Progenitor cell of endocrine pancreas (in vitro differentiated cells): ENCODE measurements around the gene GLYAT. TPM values are rescaled to one million over a fixed set of nuclear protein-coding genes. Genes with fewer than 3 reads are reported as not detected.
A peak's percentile ranks its signal among the peaks of the same experiment; 100 is the strongest.

Source experiments
- DNase-seq: peaks from one replicate; pipeline ENCODE4 v3.0.0; 2021; ENCODE audit warnings: low spot score; ENCODE audit not compliant: unreplicated experiment
- H3K27ac Mint-ChIP-seq: 2 replicates; pipeline ENCODE4 v1.8.0; 2021; ENCODE audit warnings: mild to moderate bottlenecking, moderate library complexity, mixed read lengths
- H3K27me3 Mint-ChIP-seq: 2 replicates; pipeline ENCODE4 v1.8.0; 2021; ENCODE audit warnings: mixed read lengths
- H3K36me3 Mint-ChIP-seq: 2 replicates; pipeline ENCODE4 v1.8.0; 2022; ENCODE audit warnings: mixed read lengths; ENCODE audit not compliant: insufficient read depth
- H3K4me1 Mint-ChIP-seq: 2 replicates; pipeline ENCODE4 v1.8.0; 2021; ENCODE audit warnings: low read depth, mixed read lengths
- H3K4me3 Mint-ChIP-seq: 2 replicates; pipeline ENCODE4 v1.8.0; 2021; ENCODE audit warnings: low read depth, mild to moderate bottlenecking, moderate library complexity, mixed read lengths
- H3K9me3 Mint-ChIP-seq: 2 replicates; pipeline ENCODE4 v1.8.0; 2021; ENCODE audit warnings: low read depth, mixed read lengths
- CTCF ChIP-seq: fragments of 200-600 bp; sonication (generic); IDR thresholded peaks from one replicate; pipeline ENCODE4 v1.5.0; 2021; ENCODE audit warnings: antibody characterized with exemption, mild to moderate bottlenecking; ENCODE audit not compliant: unreplicated experiment
- total RNA-seq: library from RNA; stranded (reverse); gene quantifications from 2 replicates; pipeline ENCODE4 v1.2.1, GENCODE V29; 2021

The GLYAT gene
- total RNA-seq, 1 donor from 2014 or later: not detected

GRCh38 chr11:58762284-58763119 is 30.8 kb upstream of the GLYAT start:
- DNase-seq: no peak
- Mint-ChIP-seq H3K27ac (peak overlapping the region; percentile 84), H3K9me3 (peaks cover 43% of the 10 kb centered on the region), H3K36me3 (no peaks in the 10 kb centered on the region), H3K4me3 (no peak overlapping the region), H3K27me3 (no peaks in the 10 kb centered on the region), H3K4me1 (peaks cover 12% of the 10 kb centered on the region)
- no peak for TF ChIP-seq CTCF

GRCh38 chr11:58757439-58757838 is 25.7 kb upstream of the GLYAT start:
- no peak for TF ChIP-seq CTCF
- no peaks in the 10 kb centered on the region for H3K36me3 Mint-ChIP-seq
- no peak overlapping the region for H3K4me3 Mint-ChIP-seq
- H3K27me3 Mint-ChIP-seq: no peaks in the 10 kb centered on the region
- H3K27ac Mint-ChIP-seq: no peak overlapping the region
- peaks cover 37% of the 10 kb centered on the region for H3K9me3 Mint-ChIP-seq
- DNase-seq: no peak
- H3K4me1 Mint-ChIP-seq: peaks cover 2% of the 10 kb centered on the region

GRCh38 chr11:58745705-58746364 is 14.1 kb upstream of the GLYAT start:
- Mint-ChIP-seq H3K9me3 (peaks cover 49% of the 10 kb centered on the region), H3K27ac (no peak overlapping the region), H3K4me3 (no peak overlapping the region), H3K4me1 (no peaks in the 10 kb centered on the region), H3K36me3 (peaks cover under 1% of the 10 kb centered on the region), H3K27me3 (no peaks in the 10 kb centered on the region)
- TF ChIP-seq CTCF: no peak
- DNase-seq: no peak

GRCh38 chr11:58744988-58745704 is 13.4 kb upstream of the GLYAT start:
- peaks cover 49% of the 10 kb centered on the region for H3K9me3 Mint-ChIP-seq
- no peaks in the 10 kb centered on the region for H3K27me3 Mint-ChIP-seq
- peaks cover 1% of the 10 kb centered on the region for H3K36me3 Mint-ChIP-seq
- H3K27ac Mint-ChIP-seq: no peak overlapping the region
- H3K4me1 Mint-ChIP-seq: no peaks in the 10 kb centered on the region
- TF ChIP-seq CTCF: no peak
- no peak for DNase-seq
- no peak overlapping the region for H3K4me3 Mint-ChIP-seq
